Upper lobe of left lung (tissue), 4 donors: Measurements from ENCODE around the gene ACTN4.

Source experiments
- CTCF ChIP-seq, 6 experiments: fragments of 450-650 bp in 4 of 6; fragments of 200-600 bp in 2 of 6; sonication (generic) in 2 of 6; IDR thresholded peaks; one replicate each; pipeline ENCODE4 v1.5.1; 2016 to 2019; ENCODE audit warnings: antibody characterized with exemption in 6 of 6
- EP300 ChIP-seq, 4 donors: sonication (generic); formaldehyde crosslinking; IDR thresholded peaks; one replicate each; pipeline ENCODE4 v1.5.1; 2017; ENCODE audit warnings: antibody characterized with exemption in 4 of 4, control low read depth in 2 of 4
- POLR2AphosphoS5 ChIP-seq, 2 donors: sonication (generic); formaldehyde crosslinking; IDR thresholded peaks; one replicate each; pipeline ENCODE4 v1.5.1; 2017; ENCODE audit warnings: antibody characterized with exemption in 2 of 2

- TF ChIP-seq CTCF (IDR thresholded peaks at IDR 0.05) (peak in 1 of 6 experiments; percentile 12), EP300 (IDR thresholded peaks at IDR 0.05) (no peak), POLR2AphosphoS5 (IDR thresholded peaks at IDR 0.05) (no peak)
Observed at GRCh38 chr19:38675611-38676010, 28.2 kb downstream of the ACTN4 start.
